ENCODE measurements around the gene PCDH9. TPM values are rescaled to one million over a fixed set of nuclear protein-coding genes. Genes with fewer than 3 reads are reported as not detected.

The PCDH9 gene
- total and polyA plus RNA-seq, 7 donors, result under 0.01 to 15.7 (median 8.7) TPM; not detected in 1

- H3K27me3 ChIP-seq, result no peaks in the 10 kb centered on the region
- 85 to 87% methylated on average over 9 of the region's 9 CpGs for WGBS, 2 donors
- H3K27ac ChIP-seq, result no peak overlapping the region
- no peak overlapping the region for H3K4me3 ChIP-seq
- no peak for DNase-seq
- intact Hi-C loops (cut with DNase I), result no loop called here
- no peaks in the 10 kb centered on the region for H3K36me3 ChIP-seq
- no peak for TF ChIP-seq POLR2A (IDR thresholded peaks at IDR 0.05)
- peaks cover 0 to 30% (median 13%) of the 10 kb centered on the region in 4 donors for H3K4me1 ChIP-seq
- H3K9me3 ChIP-seq, result no peaks in the 10 kb centered on the region
These were observed 886.8 kb downstream of the PCDH9 start for GRCh38 chr13:66343224-66343828.

GRCh38 chr13:66341635-66342377 lies 888.3 kb downstream of the PCDH9 start:
- H3K4me3 ChIP-seq, result no peak overlapping the region
- DNase-seq, result no peak
- TF ChIP-seq EP300 (IDR thresholded peaks at IDR 0.05) (no peak), POLR2A (IDR thresholded peaks at IDR 0.05) (no peak), POLR2AphosphoS5 (IDR thresholded peaks at IDR 0.05) (no peak), CTCF (IDR thresholded peaks at IDR 0.05) (no peak)
- no peak overlapping the region for H3K27ac ChIP-seq
- intact Hi-C loops (cut with DNase I), result no loop called here
- H3K27me3 ChIP-seq, result no peaks in the 10 kb centered on the region
- H3K36me3 ChIP-seq, result no peaks in the 10 kb centered on the region
- H3K9me3 ChIP-seq, result no peaks in the 10 kb centered on the region
- WGBS, 2 donors, result 82 to 83% methylated on average over 6 of the region's 6 CpGs
- peaks cover 0 to 25% (median 13%) of the 10 kb centered on the region in 4 donors for H3K4me1 ChIP-seq

GRCh38 chr13:66339214-66339613 lies 890.9 kb downstream of the PCDH9 start:
- Histone ChIP-seq H3K36me3 (no peaks in the 10 kb centered on the region), H3K4me3 (no peak overlapping the region), H3K27me3 (no peaks in the 10 kb centered on the region), H3K27ac (no peak overlapping the region), H3K4me1 (peaks cover 0 to 8% (median 0%) of the 10 kb centered on the region in 4 donors), H3K9me3 (no peaks in the 10 kb centered on the region)
- no peak for TF ChIP-seq POLR2A (IDR thresholded peaks at IDR 0.05)
- no peak for TF ChIP-seq CTCF (IDR thresholded peaks at IDR 0.05)
- TF ChIP-seq POLR2AphosphoS5 (IDR thresholded peaks at IDR 0.05), result no peak
- no peak for TF ChIP-seq EP300 (IDR thresholded peaks at IDR 0.05)
- no peak for DNase-seq
- intact Hi-C loops (cut with DNase I), result no loop called here

- Histone ChIP-seq H3K27me3 (no peaks in the 10 kb centered on the region), H3K4me3 (no peak overlapping the region), H3K27ac (no peak overlapping the region), H3K9me3 (no peaks in the 10 kb centered on the region), H3K4me1 (peaks cover 0 to 8% (median 0%) of the 10 kb centered on the region in 4 donors), H3K36me3 (no peaks in the 10 kb centered on the region)
- WGBS, 2 donors, result 51 to 56% methylated on average over 1 of the region's 1 CpG
- no peak for DNase-seq
- TF ChIP-seq EP300 (IDR thresholded peaks at IDR 0.05) (no peak), POLR2AphosphoS5 (IDR thresholded peaks at IDR 0.05) (no peak), POLR2A (IDR thresholded peaks at IDR 0.05) (no peak)
- intact Hi-C loops (cut with DNase I), result no loop called here
These were observed 891.6 kb downstream of the PCDH9 start for GRCh38 chr13:66338542-66338941.

- no peaks in the 10 kb centered on the region for H3K36me3 ChIP-seq
- no peaks in the 10 kb centered on the region for H3K9me3 ChIP-seq
- no peak for DNase-seq
- no peak overlapping the region for H3K4me3 ChIP-seq
- intact Hi-C loops (cut with DNase I), result no loop called here
- H3K27me3 ChIP-seq, result no peaks in the 10 kb centered on the region
- 88 to 94% methylated on average over 4 of the region's 4 CpGs for WGBS, 2 donors
- no peaks in the 10 kb centered on the region for H3K4me1 ChIP-seq
- TF ChIP-seq CTCF (IDR thresholded peaks at IDR 0.05), result no peak
- no peak for TF ChIP-seq EP300 (IDR thresholded peaks at IDR 0.05)
- no peak for TF ChIP-seq POLR2A (IDR thresholded peaks at IDR 0.05)
- TF ChIP-seq POLR2AphosphoS5 (IDR thresholded peaks at IDR 0.05), result no peak
- H3K27ac ChIP-seq, result no peak overlapping the region
These were observed 894.5 kb downstream of the PCDH9 start for GRCh38 chr13:66335626-66336025.
